HG03280 (cell line): ENCODE results near the gene TRIP12.
"Not testable (repeated sequence)": the region's sequence is repeated elsewhere in the genome, so short reads cannot be mapped to it uniquely, and the experiment has no call there.

ENCODE experiments used
- ATAC-seq: cut with Tn5 transposase; IDR thresholded peaks from one replicate; pipeline ENCODE4 v1.9.1; 2021; ENCODE audit warnings: mild to moderate bottlenecking, moderate library complexity; ENCODE audit not compliant: unreplicated experiment

The TRIP12 gene

DNA sequence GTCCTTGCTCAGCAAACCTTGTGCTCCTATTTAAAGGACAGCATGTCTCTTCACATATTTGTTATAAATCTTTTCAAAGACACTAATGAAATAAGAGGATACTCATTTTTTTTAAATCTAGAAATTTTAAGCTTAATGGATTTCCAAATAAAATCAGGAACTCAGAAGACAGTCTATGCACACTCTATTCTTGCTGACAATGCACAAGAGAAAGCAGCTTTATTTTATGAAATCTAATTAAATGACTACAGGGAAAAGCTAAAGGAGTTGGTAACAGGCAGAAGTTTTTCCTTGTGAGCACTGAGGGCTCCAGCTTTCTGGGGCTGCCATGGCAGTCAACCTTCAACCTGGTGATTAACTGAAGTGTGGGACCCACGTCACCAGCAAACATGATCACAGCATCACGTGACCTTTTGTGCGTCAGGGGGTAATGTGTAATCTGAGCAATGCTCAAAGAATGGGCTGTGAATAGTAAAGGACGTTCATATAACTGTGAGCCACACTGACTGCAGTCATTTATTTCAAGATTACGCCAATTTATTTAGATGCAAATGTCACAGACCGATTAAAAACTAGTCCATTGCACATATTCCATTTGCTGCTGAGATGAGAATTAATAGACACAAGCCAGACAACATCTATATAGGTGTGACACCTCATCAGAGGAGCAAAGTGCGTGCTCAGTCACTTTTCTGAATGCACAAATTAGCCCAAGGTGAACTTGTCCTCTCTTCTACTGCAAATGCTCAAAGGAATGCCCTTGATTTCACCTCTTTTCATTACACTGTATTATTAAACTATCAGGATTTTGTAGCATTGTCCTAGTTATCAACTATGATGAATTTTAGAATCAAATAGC, 195.9 kb downstream of the TRIP12 start:
- ATAC-seq: no peak

DNA sequence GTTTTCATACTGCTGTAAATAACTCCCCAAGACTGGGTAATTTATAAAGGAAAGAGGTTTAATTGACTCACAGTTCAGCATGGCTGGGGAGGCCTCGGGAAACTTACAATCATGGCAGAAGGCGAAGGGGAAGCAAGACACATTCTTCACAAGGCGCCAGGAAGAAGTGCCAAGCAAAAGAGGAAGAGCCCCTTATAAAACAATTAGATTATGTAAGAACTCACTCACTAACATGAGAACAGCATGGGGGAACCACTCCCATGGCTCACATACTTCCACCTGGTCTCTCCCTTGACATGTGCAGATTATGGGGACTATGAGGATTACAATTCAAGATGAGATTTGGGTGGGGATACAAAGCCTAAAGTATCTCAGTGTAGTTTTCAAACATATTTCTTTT, 198.6 kb downstream of the TRIP12 start:
- ATAC-seq: not testable (repeated sequence)

DNA sequence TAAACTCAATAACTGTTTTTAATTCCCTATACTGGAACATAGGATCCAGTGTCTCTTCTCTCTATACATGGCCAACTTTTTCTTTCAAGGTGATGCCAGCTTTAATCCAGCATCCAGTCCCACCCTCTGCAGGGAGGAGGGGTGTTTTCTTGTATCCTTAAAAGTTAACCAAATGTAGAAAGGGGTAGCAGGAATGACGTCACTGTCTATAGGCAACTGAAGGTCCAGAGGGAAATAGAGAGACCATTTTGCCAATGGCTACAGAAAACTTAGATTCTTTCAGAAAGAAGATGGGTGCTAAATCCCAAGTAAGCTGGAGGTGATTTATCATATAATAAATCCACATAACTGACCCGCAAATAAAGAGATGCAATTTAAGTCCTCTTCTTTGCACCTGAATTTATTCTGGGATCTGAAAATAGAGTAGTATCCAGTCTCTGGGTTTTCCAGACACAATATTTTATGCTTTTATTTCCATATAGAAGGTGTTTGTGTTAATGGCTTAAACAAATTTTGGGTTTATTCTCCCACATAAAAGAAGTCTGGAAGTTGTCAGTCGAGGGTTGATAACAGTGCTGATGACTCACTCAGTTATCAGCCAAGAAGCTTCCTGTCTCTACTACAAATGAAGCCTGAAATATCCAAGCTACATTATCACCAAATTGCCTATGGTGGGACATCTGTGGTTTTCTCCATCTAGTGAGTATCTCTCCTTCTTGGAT, 201.7 kb downstream of the TRIP12 start:
- no peak for ATAC-seq

DNA sequence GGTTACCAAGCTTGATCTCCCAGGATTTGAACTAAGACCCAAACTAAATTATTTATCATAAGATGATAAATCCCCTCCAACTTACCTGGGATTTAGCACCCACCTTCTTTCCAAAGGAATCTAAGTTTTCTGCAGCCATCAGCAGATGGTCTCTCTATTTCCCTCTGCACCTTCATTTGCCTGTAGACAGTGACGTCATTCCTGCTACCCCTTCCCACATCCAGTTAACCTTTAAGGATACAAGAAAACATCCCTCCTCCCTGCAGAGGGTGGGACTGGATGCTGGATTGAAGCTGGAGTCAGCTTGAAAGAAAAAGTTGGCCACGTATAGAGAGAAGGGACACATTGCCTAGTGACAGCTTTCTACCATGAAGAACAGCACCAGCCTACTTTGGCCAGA, 203.8 kb downstream of the TRIP12 start:
- ATAC-seq: no peak

DNA sequence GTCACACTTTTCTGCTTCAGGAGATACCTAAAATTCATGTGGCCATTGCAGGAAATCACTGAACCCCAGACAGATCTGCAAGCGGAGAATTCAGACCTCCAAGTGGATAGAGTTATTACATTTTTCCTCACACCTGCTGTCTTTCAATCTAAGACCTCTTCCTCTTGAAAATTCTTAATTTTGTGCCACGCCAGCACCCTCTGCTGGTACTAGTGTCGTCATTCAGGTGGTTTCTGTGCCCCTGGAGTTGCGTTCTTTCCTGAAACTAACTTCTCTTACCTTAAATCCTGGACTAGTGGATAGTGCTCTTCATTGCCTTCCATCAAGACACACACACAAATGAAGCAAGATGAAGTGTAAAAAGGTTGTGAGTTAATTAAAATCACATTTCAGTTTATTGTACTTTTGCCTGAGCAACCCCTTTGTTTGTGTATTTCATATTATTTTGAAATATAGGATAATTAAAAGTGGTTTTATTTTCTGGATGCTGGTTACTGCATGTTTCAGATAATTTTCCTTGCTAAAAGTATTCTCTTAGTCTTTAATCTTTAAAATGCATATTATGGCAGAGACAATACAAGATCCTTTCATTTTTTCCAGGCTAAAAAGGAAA, 205.8 kb downstream of the TRIP12 start:
- no peak for ATAC-seq

DNA sequence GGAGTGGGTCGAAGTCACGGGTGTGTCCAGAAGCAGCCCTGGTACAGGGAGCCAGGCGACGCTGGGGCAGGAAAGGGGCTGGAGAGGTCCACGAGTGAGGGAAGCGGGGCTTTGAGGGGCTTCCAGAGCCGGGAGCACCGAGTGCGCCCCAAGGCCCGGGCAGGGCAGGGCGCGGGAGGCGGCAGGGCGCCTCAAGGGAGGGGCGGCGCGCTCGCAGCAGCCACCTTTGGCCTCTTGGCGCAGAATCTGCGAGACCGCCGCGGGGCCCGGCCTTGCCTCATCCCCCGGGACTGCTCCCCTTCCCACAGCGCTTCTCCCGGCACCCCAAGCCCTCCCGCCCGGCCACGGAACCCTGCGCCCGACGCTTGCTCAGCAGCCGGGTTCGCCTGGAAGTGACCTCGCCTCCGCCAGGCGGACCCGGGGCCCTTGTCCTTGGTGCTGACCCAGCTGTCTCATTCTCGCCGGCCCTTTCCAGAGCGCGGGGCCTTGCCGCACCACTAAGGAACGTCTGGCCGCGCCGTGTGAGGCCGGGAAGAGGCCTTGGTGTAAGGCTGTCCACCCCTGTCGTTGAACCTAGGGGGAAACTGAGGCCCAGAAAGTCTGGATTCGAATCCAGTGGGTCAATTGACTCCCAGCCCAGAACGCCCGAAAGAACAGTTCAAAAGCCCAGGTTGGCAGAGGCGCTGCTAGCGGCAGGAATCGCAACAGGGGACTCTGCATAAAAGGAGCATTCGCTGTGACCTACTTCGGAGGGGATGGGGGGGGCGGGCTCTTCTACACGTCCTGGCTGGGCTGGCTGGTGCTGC, 206.9 kb downstream of the TRIP12 start:
- ATAC-seq: peak; percentile 30

DNA sequence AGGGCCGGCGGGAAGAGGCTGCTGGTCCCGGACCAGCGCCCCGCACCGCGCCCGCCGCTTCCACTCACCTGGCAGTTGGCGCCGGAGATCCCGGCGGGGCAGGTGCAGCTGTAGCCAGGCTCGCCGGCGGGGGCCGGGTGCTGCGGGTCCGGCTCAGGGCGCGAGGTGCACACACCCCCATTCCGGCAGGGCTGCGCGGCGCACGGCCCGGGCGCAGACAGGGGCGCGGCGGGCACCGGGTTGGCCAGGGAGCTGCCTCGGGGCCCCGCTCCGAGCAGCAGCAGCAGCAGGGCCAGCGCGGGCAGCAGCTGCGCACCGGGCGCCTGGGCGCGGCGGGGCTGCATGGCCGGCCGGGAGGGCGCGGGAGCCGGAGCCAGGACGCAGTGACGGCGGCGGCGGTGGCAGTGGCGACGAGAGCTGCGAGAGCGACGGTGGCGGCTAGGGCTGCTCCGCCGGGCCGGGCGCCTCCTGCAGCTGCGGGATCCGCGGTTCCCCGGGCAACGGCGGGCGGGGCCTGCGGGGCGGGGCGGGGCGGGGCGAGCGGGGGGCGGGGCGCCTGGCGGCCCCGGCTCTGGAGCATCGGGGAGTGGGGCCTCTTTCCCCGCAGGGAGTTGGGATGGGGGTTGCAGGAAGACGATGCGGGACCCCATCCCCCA, 207.6 kb downstream of the TRIP12 start, which contains the start of gene DNER:
Gene DNER, minus strand, starts transcription at position 476 of the 656 bp plus-strand sequence. Its CDS starts 132 bp downstream, at position 344.
- ATAC-seq: peak; percentile 87
